Esophagus squamous epithelium (tissue), 4 donors: ENCODE data around the gene BAZ2B.

Experiments used
- POLR2A ChIP-seq, 4 donors: fragments of 450-650 bp; IDR thresholded peaks; one replicate each; pipeline ENCODE4 v1.6.1; 2017; ENCODE audit warnings: antibody characterized with exemption in 4 of 4, mild to moderate bottlenecking in 4 of 4, moderate library complexity in 3 of 4
- TF ChIP-seq, protein P1 (sequence below), 6 experiments: fragments of 450-650 bp in 4 of 6; fragments of 200-600 bp in 2 of 6; sonication (generic) in 2 of 6; IDR thresholded peaks; one replicate each; pipeline ENCODE4 v1.5.1; 2016 to 2019; ENCODE audit warnings: antibody characterized with exemption in 6 of 6, mild to moderate bottlenecking in 4 of 6, moderate library complexity in 4 of 6

DNA sequence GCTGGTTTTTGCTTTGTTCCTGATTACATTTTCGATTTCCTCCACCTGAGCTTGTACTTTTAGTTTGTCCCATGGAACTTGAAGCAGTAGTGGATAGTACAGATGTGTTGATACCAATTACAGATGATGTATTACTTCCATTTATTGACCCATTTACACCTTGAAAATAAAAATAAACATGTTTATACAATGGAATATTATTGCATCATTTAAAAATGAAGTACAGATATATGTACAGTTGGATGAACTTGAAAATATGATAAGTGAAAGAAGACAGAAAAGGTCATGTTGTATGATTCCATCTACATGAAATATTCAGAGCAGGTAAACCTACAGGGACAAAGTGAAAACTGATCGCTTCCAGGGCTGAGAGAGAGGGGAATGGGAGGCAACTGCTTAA is 169.5 kb downstream of the BAZ2B start:
- TF ChIP-seq, protein P1, sequence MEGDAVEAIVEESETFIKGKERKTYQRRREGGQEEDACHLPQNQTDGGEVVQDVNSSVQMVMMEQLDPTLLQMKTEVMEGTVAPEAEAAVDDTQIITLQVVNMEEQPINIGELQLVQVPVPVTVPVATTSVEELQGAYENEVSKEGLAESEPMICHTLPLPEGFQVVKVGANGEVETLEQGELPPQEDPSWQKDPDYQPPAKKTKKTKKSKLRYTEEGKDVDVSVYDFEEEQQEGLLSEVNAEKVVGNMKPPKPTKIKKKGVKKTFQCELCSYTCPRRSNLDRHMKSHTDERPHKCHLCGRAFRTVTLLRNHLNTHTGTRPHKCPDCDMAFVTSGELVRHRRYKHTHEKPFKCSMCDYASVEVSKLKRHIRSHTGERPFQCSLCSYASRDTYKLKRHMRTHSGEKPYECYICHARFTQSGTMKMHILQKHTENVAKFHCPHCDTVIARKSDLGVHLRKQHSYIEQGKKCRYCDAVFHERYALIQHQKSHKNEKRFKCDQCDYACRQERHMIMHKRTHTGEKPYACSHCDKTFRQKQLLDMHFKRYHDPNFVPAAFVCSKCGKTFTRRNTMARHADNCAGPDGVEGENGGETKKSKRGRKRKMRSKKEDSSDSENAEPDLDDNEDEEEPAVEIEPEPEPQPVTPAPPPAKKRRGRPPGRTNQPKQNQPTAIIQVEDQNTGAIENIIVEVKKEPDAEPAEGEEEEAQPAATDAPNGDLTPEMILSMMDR (IDR thresholded peaks at IDR 0.05) = no peak
- TF ChIP-seq POLR2A (IDR thresholded peaks at IDR 0.05) = no peak
